ENCODE results near the gene SSC5D.

- TF ChIP-seq CTCF (IDR thresholded peaks at IDR 0.05) = peak in 1 of 3 experiments; percentile 14
- TF ChIP-seq POLR2A (IDR thresholded peaks at IDR 0.05) = no peak
These were observed 1.9 kb upstream of the SSC5D start for GRCh38 chr19:55486043-55486970.
